ENCODE results near the gene GLRA3.
A peak's percentile ranks its signal among the peaks of the same experiment; 100 is the strongest.
"Not testable (repeated sequence)": the region's sequence is repeated elsewhere in the genome, so short reads cannot be mapped to it uniquely, and the experiment has no call there.

The GLRA3 gene

GRCh38 chr4:174828845-174829701 lies at the start of gene GLRA3:
Gene GLRA3, minus strand, starts transcription at chr4:174829247. Its CDS starts 436 bp downstream, at chr4:174828811.
- peak; percentile 89 for DNase-seq

GRCh38 chr4:174874898-174875297 lies 45.9 kb upstream of the GLRA3 start:
- DNase-seq = no peak

DNA sequence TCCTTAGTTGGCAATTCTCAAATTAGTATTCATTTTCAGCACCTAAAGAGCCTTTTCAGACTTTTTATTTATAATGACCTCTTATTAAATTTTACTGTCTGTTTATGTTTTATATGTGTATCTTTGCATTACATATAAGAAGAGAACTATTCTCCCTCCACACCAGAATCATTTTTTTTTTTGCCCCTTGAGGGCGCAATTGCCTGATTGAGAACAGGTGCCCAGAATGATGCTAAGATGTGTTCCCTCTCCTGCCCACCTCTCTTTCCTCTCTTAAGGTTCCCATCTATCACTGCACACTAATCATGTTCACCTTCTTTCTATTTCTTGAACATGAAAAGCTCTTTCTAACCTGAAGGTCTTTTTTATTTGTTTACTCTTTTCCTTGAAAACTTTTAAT lies 44.9 kb upstream of the GLRA3 start:
- no peak for DNase-seq

DNA sequence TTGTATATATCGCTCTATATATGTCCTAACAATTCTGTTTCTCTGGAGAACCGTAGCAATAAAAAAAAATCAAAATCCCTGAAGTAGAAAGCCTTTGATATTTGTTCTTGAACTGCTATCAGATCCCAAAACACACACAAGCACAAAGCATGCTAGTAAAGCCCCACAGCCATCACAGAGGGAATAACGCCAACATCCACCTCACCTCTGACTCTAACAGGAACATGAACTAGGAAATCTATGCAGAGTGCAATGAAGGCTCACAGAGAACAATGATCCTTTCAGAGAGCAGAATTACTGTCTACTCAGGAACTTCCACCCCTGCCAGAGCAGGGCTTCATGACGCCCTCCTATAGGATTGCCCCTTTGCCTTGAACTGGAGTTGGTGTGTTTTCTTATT lies 44.1 kb upstream of the GLRA3 start:
- not testable (repeated sequence) for DNase-seq

DNA sequence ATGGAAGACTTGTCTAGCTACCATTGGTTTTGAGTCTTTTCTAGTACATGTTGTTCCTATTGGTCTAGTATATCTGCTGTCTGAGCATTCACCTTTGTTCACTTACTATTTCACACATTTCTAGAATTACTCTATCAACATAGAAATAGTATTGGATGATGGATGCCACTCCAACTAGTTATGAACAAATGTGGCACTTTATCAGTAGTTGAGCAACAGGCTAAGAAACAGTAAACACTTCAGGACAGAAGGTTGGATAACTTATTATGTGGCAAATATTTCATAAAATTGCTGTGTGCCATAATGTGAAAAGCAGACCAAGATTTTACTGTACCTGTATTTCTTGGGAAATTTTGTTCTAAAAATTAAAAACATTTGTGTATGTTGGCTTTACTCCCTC lies 42.4 kb upstream of the GLRA3 start:
- no peak for DNase-seq

- no peak for DNase-seq
Observed at GRCh38 chr4:174870311-174870710, 41.3 kb upstream of the GLRA3 start.

GRCh38 chr4:174869339-174869738 lies 40.3 kb upstream of the GLRA3 start:
- no peak for DNase-seq

DNA sequence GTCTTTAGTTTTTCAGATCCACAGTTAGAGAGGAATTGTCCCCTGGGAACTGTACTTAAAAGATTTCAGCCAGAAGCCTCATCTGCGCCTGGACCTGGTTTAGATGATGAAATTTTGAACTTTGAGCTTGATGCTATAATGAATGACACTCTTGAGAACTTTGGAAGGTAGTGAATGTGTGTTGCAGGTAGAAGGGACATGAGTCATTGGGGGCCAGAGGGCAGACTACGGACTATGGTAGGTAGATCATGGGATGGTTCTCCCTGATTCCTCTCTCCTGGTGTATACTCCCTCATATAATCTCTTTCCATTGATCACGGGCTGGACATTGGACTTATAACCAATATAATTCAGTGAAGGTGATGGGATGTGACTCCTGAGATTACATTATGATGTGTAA lies 38.9 kb upstream of the GLRA3 start:
- no peak for DNase-seq

DNA sequence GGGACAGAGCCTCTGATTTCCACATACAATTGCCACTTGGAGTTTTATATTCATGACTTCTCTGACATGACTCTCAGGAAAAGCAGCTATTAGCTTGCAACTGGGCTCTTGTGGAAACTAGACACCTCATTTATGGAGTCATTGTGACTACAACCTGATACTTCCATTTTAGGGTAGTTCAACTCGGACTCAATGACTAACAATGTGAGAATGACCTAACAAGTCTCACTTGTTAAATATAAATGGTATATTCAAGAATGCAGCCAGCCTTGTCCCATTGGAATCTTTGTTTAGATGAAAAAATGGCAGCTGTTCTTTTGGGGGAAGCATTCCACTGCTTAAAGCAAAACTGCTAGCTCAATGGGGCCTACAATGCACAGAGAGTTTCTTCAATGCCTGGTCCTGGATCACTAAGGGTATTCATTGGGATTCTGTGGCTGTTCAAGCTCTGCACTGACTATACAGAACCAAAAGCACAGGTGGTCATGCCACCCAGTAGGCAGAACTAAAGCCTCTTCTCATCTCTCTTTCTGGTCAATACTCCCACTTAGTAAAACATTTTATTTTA lies 36.5 kb upstream of the GLRA3 start:
- DNase-seq = no peak

DNA sequence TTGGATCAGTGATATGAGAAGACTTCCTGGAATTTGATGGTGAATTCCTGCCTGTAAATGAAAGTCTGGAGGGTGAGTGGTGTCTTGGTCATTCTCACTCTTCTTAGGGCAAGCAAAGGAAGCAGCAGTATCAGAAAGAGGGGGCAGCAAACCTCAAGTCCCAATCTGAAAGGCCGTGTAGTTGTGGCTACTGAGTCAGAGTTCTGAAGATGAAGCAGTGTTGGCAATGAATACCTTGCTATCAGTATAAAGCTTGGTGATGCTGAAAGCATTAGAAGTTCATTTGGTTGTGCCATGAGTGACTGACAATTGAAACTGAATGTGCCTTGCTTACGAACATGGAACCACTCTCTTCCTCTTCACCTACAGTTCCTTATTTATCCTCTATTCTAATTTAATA lies 35.0 kb upstream of the GLRA3 start:
- DNase-seq = no peak

- no peak for DNase-seq
Observed at GRCh38 chr4:174860588-174860987, 31.5 kb upstream of the GLRA3 start.

- DNase-seq = no peak
Observed at GRCh38 chr4:174859904-174860303, 30.9 kb upstream of the GLRA3 start.

- DNase-seq = peak; percentile 14
Observed at GRCh38 chr4:174856926-174857800, 28.1 kb upstream of the GLRA3 start.

GRCh38 chr4:174855050-174855449 lies 26.0 kb upstream of the GLRA3 start:
- DNase-seq = no peak

- no peak for DNase-seq
Observed at GRCh38 chr4:174853629-174854028, 24.6 kb upstream of the GLRA3 start.

GRCh38 chr4:174848596-174848995 lies 19.5 kb upstream of the GLRA3 start:
- DNase-seq = no peak

DNA sequence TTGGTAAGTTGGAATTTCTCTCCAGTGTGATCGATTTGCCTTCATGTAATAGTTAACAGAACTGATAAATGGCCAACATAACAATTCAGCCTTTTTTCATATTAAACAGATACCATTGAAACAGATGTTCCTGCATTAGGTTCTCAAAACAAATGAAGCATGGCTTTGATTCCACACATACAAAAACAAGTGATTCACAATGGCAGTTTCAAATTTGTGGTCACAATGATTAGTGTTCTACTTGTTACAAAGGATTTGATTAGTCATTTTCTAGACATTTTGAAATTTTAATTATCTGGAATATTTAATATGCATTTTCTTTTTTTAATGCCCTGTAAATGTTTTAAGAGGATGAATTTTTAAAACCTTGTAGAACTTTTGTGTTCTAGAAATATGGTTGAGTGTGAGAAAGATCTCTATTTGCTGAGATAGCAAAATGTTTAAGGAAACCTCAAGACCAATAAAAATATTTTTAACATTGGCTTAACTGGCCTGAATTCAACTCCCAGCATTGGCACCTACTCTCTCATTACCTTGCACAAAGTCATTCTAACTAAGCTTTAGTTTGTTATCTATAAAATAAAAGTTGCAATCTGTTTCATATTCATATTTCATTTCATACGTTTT lies 18.9 kb upstream of the GLRA3 start:
- DNase-seq = no peak

DNA sequence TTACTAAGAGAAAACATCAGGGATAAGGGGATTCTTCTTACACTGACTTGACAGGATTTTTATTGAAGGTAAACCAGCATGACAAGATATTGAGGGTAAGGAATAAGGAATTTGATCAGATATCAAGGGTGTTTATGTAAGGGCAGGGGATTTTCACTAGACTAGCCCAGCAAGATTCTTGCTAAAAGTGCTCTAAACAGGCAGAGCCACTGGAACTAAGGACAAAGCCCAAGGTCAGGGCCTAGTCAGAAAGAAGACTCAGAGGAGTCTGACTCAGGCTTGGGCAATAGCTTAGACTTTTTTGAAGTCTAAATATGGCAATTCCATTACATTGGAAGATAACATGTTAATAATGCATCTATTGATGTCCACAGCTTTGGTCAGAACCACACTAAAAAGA lies 6.5 kb upstream of the GLRA3 start:
- no peak for DNase-seq

- DNase-seq = no peak
Observed at GRCh38 chr4:174834477-174834876, 5.4 kb upstream of the GLRA3 start.

DNA sequence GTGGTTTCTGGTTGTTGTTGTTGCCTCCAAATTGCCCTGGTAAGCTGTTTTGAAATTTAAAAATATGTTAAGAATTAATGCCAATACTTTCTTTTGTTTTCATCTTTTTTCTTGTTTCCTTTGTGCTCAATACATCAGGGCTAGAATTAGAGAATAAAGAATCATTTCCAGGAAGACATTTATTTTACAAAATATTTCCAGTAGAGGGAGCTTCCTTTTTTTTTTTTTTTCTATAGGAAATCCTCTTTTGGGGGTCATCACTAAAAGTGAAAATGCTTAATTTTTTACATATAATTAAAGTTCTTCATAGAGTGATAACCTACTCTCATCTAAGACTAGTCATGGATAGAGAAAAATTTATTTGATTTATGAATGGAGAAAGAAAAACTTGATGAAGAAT lies 2.4 kb downstream of the GLRA3 start:
- DNase-seq = no peak

DNA sequence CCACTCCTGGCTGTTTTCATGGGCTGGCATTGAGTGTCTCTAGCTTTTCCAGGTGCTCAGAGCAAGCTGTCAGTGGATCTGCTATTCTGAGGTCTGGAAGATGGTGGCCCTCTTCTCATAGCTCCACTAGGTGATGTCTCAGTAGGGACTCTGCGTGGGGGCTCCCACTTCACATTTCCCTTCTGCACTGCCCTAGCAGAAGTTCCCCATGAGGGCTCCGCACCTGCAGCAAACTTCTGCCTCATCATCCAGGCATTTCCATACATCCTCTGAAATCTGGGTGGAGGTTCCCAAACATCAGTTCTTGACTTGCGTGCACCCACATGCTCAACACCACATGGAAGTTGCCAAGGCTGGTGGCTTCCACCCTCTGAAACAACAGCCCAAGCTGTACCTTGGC lies 13.8 kb downstream of the GLRA3 start:
- DNase-seq = no peak

DNA sequence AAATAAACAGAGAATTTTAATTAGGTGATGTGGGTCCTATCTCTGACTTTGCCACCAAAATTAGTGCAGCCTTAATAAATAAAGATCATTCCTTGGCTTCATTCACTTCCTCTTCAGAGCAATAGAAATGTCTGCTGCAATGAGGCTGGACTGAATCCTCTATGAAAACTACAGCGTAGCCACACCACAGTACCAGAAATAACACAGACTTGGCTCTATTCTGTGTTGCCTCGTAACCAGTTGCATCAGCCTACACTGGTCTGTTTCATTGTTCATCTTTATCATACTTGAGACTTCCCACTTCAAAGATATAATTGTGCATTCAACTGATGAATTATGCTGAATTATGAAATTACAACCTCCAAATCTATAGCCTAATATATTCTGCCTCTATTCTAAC lies 15.8 kb downstream of the GLRA3 start:
- DNase-seq = no peak

- DNase-seq = no peak
Observed at GRCh38 chr4:174810834-174811233, 18.2 kb downstream of the GLRA3 start.
